GM18907 (cell line): ENCODE results near the gene GAB2.

Source experiments
- ATAC-seq: cut with Tn5 transposase; IDR thresholded peaks from one replicate; pipeline ENCODE4 v1.9.1; 2021; ENCODE audit warnings: mild to moderate bottlenecking, moderate library complexity; ENCODE audit not compliant: unreplicated experiment

Gene GAB2

DNA sequence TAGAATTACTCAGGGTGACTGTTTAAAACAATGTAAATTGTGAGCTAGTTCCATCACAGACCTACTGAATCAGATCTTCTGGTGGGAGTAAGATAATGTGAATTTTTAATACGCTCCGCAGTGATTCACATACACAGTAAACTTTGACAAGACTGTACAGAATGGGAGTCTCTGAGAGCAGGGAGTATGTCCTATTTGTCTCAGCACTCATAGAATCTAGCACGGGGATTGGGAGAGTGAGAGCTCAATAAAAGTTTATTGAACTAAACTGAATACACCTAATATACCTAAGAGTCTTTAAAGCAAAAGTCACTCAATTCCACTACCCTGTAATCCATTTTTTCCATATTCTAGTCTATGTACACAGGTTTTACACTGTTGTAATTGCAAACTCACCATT is 11.2 kb upstream of the GAB2 start:
- no peak for ATAC-seq

DNA sequence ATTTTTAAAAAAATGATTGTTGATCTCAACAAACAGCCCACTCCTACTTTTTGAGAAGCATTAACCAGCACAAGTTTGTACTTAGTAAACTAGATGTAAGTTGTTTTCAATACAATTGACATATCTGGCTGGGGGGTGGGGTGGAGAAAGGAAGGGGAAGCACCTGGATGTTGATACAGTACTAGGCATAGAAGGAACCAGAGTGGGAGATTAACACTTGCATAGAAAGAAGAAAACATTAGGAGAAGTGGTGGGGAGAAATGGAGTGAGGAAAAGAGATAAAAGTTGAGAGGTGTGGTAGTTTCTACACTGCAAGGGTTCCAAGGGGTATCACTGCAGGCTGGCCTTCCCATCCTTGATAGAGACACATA is 10.6 kb upstream of the GAB2 start:
- ATAC-seq: no peak

DNA sequence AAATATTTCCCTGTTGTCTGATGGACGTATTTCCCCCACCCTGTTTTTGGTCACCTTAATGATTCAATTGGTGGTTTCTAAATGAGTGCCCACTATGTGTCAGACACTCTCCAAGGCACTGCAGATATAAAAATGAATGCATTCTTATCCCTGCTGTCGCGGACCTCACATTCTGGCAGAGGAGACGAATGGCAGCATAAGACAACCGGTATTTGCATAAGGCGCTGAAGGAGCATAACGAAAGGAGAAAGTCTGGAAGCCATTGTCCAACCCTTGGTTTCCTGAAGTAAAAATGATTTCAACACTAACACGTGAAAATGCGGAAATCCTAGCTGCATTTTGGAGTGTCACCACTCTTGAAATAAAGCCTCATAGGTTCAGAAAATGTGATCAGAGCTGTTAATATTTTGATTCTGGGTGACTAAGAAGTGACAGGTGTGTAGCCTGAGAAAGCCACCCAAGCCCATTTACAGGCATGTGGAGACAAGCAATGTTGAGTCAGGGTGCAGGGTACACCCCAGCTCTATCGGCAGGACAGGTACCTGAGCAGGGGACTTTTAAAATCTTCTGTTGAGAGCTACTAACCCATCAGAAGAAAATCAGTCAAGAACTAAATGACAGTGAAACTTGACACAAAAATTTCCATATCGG is 10.1 kb upstream of the GAB2 start:
- peak; percentile 43 for ATAC-seq

DNA sequence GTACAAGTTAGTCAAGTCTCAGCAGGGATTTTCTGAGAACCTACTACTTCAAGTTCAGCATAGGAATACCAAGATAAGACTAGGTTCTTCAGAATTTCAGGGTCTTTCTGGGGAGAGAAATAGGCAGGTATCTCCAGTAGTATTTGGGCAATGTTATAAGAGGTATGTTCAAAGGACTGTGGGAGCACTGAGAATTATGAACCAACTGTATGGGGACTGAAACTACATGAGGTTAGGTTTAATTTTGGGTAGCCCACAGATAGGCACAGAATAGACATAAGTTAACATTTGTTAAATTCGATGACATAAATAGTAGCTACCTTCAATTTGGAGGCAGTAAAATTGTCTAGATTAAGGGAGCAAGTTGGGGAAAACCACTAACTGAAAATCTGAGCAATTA is 9.2 kb upstream of the GAB2 start:
- ATAC-seq: no peak

DNA sequence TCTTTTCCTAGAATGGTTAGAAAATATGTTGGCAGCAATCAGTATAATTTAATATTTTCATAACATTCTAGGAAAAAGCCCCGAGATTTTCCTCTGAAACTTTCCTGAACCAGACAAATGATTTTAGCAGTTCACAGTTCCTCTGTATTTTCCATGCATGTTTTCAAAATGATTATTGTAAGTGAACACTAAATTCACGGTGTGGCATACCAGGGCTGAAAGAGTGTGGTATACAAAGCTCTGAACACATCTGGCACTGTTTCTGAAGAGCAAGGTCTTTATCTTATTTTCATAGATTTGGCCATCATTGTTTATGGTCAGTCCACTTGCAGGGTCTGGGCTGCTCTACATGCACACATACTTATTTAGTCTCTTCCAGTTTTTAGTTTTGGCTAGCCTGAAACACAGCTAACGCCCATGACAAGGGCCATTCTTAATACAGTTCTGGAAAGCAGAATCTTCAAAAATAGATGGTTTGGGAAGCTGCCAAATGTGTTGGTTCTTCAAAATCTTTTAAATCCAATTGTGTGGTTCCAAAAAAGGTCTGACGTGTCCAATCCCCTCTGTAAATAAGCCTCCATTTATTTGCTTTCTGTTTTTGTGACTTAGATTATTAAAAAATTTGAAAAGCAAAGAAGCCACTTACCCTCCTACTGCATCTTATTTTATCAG is 7.9 kb upstream of the GAB2 start:
- ATAC-seq: no peak

DNA sequence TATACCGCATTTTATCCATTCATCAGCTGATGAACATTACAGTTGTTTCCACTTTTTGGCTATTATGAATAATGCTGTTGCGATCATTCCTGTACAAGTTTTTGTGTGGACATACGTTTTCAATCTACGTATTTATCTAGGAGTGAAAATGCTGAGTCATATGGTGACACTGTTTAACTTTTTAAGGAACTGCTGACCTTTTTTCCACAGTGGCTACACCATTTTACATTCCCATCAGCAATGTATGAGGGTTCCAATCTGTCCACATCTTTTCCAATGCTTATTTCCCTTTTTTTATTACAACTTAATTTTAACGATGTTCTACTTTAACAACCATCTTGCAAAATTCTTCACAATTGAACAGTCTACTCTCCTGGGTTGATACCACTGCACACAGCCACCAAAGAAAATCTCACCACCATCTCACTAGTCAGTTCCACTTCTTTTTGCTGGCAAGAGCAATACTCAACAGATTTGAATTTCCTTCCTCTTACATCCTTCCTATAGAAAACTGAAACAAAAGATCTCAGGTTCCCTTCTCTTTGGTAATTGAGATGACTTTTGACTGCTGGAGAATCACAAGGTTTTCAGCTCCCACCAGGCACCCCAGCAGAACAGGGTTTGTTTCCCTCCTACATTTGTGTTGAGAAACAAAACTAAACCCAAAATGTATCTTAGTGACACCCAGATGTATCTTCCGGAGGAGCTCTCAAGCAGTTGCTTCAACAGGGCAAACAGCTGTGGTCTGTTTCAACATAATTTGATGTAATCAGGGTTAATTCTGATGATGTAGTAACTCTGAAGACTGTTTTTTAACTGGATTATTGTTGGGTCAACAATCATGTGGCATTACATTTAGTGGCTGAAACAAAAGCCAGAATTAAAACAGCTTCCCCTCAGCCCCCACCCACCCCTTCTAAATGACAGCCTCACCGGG is 7.0 kb upstream of the GAB2 start:
- peak; percentile 33 for ATAC-seq

DNA sequence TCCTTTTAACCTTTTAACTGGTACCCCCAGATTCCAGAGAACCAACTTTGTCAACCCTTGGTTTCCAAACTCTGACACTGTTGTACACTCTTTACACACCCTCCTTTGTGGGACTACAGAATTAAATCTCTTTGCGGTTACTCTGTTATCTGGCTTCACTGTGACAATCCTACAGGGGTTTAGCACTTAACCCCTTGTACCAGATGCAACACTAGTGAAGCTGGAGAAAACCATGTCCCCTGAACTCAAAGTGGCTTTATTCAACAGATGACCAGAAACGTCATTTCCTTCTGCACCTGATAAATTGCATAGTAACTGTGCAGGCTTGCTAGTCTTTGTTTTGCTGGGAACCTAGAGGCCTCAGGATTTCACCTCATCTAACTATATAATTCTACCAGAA is 5.6 kb upstream of the GAB2 start:
- ATAC-seq: no peak

DNA sequence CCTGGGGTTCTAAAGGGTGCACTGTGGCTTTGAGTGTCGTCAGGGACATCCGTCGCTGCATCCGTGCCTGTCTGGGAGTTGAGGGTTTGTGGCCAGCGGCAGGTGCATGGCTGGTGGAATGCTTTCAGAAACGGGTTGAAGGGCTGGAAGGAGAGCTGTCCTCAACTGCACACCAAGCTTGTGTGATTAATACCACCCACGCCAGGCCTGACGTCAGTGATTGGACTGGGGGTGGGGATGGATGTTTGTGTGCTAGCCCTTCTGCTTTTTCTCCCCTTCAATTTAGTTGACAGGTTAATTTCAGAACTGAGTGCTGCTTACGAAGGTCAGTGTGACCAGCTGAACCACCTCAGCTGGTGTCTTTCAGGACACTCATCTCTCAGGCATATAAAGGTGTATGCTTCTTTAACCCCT is 3.2 kb upstream of the GAB2 start:
- ATAC-seq: no peak

DNA sequence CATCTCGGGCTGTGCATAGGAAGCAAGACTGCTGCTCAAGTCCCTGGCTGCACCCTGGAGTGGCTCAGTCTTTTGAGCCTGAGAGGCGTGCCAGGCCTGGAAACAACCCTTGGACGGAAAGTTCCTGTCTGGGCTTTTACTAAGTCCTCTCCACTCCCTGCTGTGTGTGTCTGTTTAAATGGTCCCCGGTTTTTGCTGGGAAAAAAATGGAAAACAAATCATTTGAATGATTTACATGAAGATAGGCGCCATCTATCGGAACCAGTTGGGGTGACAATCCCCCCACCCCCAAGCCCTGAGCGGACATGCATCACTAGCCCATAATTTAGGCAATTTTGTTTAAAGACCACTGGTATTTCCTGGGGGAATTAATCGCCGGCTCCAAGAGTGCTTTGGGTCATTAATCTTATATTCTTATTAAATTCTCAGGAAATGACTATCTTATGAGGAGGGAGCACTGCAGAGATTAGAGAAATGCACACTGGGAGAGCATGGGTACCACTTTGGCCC is 2.7 kb upstream of the GAB2 start:
- no peak for ATAC-seq

DNA sequence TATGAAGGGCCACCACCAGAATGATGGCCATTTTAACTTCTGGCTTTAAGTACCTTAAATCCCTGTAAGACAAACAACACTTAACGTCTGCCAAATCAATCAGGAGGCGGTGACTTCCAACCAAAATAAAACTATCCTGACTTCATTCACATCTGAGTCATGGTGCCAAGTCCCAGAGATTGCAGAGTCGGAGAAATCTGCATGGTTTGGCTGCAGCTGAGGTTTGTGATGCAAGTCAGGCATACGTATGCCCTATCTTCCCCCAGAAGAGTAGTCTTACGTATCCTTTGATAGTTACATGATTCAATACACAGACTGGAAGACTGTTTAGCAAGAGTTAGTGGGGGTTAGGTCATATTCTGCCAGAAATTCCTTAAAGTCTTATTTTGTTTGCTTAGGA is 1.7 kb upstream of the GAB2 start:
- ATAC-seq: no peak

DNA sequence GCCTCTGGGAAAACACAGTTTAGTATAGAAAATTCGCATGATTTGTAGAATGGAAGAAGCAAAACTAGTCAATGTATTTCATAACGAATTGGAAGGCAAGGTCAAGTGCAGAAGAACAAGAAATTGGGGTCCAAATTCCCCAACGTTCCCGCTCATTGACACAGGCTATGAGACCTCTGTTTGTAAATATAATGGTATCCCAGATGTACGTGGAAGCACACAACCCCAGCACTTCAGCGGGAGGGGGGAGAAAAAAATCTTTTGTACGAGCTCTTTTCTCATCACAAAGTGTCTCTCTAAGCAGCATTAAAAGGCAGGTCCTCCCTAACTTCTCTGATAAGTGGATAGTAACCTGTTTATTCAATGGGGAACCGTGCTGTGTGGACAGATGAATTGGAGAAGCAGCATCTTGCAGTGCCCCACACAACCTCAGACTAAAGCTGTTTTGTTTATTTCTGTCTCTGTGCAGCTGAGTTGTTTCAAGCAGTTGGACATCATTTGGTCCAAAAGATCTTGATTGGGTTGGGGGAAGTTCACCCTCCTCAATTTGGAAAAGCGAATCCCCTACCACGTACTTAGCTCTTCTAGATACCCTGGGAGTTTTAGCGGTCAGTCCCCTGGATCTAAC is 1.1 kb upstream of the GAB2 start:
- ATAC-seq: no peak

DNA sequence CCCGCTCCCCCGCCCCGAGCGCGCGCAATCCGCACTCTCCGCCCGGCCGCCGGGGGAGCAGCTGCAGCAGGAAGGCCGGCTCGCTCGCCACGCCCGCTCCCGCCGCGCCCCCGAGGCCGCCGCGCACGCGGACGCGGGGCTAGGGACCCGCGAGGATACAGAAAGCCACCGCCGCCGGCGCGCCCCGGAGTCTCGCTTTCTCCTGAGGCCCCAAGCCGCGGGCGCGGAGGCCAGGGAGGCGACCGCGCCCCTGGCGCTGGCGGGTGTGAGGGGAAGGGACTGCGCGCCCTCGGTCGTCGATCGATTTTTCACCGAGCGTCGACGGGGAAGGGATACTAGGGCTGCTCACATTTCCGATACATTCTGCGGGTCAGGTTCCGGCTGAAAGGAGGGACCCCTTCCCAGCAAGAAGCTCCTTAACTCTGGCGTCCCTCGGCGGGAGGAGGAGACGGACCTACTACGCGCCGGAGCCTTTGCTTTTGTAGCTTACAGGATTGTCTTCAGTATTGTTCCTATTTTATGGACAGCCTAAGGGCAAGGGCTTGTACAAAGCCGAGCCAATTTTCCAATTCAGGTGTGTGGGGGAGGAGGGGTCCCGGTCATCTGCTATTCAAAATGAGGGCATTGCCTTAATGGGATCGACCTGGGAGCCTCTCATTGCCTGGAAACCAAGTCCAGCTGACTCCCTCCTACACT is 416 bp upstream of the GAB2 start:
- ATAC-seq: peak; percentile 52

DNA sequence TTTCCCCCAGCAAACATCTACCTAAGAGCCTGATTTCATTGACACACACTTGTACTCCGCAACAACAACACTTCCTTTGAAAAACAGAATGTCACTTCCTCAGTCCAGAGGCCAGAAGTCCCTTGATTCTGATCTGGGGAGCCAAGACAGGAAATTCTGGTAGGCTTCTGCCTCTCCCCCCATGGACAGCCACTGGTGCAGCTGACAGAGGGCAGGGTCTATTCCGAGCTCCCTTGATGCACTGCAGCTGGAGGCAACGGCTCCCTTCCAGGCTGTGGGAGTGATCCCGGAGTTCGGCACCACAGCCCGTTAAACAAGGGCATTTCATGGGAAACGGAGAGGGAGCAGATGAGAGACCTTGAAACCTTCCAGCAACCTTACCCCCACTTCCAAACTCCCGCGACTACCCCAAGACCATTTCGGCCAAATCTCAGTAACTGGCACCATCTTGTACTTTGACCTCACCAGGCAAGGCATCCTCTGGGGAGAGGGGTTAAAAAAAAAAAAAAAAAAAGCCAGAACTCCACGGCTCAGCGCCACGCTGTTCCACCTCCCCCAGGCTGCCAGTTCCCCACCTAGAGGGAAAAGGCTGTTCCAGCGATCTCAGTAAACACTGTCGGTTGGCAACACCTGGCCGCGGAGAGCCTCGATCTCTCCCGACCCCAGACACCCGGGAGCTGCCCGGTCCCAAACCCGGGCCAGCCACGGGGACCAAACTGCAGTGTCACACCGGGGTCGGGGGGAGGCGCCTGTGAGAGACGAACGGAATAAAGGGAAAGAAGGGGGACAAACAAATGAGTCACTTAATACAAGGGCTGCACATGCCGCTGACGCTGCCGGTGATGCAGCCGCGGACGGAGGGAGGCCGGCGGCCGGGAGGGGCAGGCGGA is 1.1 kb downstream of the GAB2 start:
- ATAC-seq: peak; percentile 57

DNA sequence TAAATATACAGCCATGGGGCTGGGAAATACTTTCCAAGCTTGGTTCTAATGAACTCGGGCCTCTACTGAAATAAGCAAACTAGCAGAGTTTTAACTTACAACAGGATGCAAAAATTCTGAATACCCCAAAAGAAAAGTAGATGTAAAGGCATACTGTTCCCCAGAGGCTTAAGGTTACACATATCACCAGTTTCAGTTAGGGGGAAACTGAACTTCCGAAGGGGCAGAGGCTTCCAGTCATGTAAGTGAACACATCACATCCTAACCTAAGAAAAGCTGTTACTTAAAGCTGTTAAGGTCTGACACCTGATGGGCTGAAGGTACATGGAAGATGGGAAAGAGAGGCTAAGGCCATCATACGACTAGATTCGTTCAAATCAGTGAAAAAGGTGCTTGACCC is 2.3 kb downstream of the GAB2 start:
- ATAC-seq: no peak

DNA sequence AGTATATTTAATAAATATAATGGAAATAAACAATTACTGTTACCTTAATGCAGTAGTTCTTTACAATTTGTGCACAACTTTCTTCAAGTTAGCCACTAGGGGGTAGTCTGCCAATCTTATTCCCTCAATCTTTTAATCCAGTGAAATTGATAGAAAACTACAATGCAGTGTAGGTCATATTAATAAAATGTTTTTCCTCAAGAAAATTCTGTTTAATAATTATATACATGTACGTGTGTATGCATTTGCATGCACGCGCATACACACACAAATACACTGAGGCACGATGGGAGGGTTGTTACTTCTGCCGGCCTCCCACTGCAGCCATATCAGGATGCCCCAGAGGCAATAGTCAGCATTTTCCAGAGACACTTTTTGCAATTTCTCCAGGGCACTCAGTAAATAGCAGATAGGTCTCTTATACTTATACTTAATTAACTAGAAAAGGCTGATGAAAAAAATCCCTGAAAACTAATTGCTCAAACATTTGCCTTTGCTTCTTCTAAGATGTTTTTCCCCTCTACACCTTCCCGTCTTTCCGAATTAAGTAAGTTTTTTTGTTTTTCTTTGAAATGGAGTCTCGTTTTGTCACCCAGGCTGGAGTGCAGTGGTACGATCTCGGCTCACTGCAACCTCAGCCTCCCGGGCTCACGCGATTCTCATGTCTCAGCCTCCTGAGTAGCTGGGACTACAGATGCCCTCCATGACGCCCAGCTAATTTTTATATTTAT is 3.1 kb downstream of the GAB2 start:
- no peak for ATAC-seq

DNA sequence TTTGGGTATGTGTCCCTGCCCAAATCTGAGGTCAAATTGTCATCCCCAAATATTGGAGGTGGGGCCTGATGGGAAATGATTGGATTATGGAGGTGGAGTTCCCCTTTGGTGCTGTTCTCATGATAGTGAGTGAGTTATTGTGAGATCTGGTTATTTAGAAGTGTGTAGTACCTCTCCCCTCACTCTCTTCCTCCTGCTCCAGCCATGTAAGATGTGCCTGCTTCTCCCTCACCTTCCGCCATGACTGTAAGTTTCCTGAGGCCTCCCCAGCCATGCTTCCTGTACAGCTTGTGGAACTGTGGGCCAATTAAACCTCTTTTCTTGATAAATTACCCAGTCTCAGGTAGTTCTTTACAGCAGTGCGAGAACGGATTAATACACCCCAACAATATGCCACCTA is 9.0 kb downstream of the GAB2 start:
- ATAC-seq: no peak

DNA sequence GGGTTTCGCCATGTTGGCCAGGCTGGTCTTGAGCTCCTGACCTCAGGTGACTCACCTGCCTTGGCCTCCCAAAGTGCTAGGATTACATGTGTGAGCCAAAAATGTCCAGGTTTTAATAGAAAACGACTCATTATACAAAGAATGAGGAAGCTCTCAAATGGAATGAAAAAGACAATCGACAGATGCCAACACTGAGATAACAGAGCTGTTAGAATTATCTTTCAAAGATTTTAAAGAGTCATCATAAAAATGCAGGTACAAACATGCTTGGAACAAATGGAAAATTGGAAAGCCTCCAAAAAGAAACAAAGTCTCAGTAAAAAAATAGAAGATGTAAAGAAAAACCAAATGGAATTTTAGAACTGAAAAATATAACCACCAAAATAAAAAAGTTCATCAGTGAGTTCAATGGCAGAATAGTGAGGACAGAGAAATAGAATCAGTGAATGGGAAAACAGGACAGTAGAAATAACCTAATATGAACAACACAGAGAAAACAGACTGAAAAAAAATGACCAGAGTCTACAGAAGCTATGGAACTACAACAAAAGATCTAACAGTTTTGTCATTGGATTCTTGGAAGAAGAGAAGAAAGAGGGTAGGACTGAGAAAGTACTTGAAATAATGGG is 10.9 kb downstream of the GAB2 start:
- no peak for ATAC-seq

DNA sequence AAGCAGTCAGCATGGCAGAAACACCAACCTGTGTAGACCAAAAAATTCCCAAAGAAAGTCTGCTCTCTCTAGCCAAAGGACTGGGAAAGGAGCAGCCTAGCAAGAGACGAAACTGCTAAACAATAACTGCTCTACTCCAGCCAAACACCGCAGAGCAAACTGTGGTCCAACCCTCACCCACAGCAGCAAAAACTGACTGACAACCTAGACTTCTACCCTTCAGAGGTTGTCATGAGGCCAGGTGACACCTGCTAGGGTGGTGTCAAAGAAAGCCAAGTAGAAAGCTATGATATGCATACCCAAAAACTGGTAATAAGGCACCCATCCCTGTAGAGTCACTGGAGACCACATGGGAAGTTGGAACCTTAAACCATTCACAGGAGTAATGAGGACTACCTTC is 11.8 kb downstream of the GAB2 start:
- no peak for ATAC-seq

DNA sequence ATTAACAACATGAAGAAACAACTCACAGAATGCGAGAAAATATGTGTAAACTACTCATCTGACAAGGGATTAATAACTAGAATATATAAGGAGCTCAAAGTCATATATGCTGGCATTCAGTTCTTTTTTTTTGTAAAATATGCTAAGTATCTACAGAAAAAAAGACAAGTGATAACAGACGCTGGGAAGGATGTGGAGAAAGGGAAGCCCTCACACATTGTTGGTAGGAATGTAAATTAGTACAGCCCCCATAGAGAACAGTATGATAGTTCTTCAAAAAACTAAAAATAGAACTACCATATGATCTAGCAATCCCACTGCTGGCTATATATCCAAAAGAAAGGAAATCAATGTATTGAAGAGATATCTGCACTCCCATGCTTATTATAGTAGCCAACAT is 13.8 kb downstream of the GAB2 start:
- no peak for ATAC-seq
